ENCODE results near the gene EPB41L2. TPM values are rescaled to one million over a fixed set of nuclear protein-coding genes. Genes with fewer than 3 reads are reported as not detected.
A peak's percentile ranks its signal among the peaks of the same experiment; 100 is the strongest.

The EPB41L2 gene
- total RNA-seq, 4 donors from 2014 or later = 57.2 to 116 (median 85.2) TPM

- WGBS, 2 donors (ENCODE audit: low coverage in 1 of 2) = 75 to 76% methylated on average over 2 of the region's 2 CpGs
- no peak overlapping the region for H3K27ac ChIP-seq
Measured at GRCh38 chr6:130888246-130888645, 174.8 kb downstream of the EPB41L2 start.

GRCh38 chr6:130886966-130887365 lies 176.1 kb downstream of the EPB41L2 start:
- 95% methylated on average over 2 of the region's 2 CpGs for WGBS, 2 donors (ENCODE audit: low coverage in 1 of 2)
- Histone ChIP-seq H3K4me3 (no peak overlapping the region), H3K36me3 (peaks cover 0 to 47% of the 10 kb centered on the region in 2 donors), H3K4me1 (peaks cover 0 to 11% (median 0%) of the 10 kb centered on the region in 3 donors), H3K27me3 (no peaks in the 10 kb centered on the region), H3K9me3 (no peaks in the 10 kb centered on the region), H3K27ac (no peak overlapping the region)
- TF ChIP-seq POLR2A (IDR thresholded peaks at IDR 0.05) (no peak), CTCF (IDR thresholded peaks at IDR 0.05) (no peak), POLR2AphosphoS5 (IDR thresholded peaks at IDR 0.05) (no peak)
- no peak for ATAC-seq

More at GRCh38 chr6:130888246-130888645, 174.8 kb downstream of the EPB41L2 start:
- no peaks in the 10 kb centered on the region for H3K9me3 ChIP-seq
- H3K36me3 ChIP-seq = peaks cover 0 to 48% of the 10 kb centered on the region in 2 donors
- H3K4me1 ChIP-seq = peaks cover 0 to 11% (median 0%) of the 10 kb centered on the region in 3 donors
- no peak overlapping the region for H3K4me3 ChIP-seq
- TF ChIP-seq POLR2AphosphoS5 (IDR thresholded peaks at IDR 0.05) (no peak), POLR2A (IDR thresholded peaks at IDR 0.05) (no peak), CTCF (IDR thresholded peaks at IDR 0.05) (no peak), EP300 (IDR thresholded peaks at IDR 0.05) (no peak)
- no peak for ATAC-seq
- no peaks in the 10 kb centered on the region for H3K27me3 ChIP-seq

GRCh38 chr6:130885392-130886192 lies 177.5 kb downstream of the EPB41L2 start:
- H3K27ac ChIP-seq = no peak overlapping the region
- TF ChIP-seq CTCF (IDR thresholded peaks at IDR 0.05) (peak; percentile 85 to 92 (median 86)), POLR2A (IDR thresholded peaks at IDR 0.05) (no peak), EP300 (IDR thresholded peaks at IDR 0.05) (no peak), POLR2AphosphoS5 (IDR thresholded peaks at IDR 0.05) (peak; percentile 24)
- WGBS, 2 donors (ENCODE audit: low coverage in 1 of 2) = 24 to 27% methylated on average over 4 of the region's 4 CpGs

GRCh38 chr6:130882370-130882769 lies 180.7 kb downstream of the EPB41L2 start:
- Histone ChIP-seq H3K4me3 (no peak overlapping the region), H3K4me1 (no peaks in the 10 kb centered on the region), H3K27ac (no peak overlapping the region), H3K27me3 (no peaks in the 10 kb centered on the region), H3K36me3 (peaks cover 0 to 42% of the 10 kb centered on the region in 2 donors), H3K9me3 (no peaks in the 10 kb centered on the region)
- no peak for ATAC-seq
- no peak for TF ChIP-seq POLR2AphosphoS5 (IDR thresholded peaks at IDR 0.05)
- no peak for TF ChIP-seq CTCF (IDR thresholded peaks at IDR 0.05)
- TF ChIP-seq EP300 (IDR thresholded peaks at IDR 0.05) = no peak
- no peak for TF ChIP-seq POLR2A (IDR thresholded peaks at IDR 0.05)
- WGBS, 2 donors (ENCODE audit: low coverage in 1 of 2) = 78 to 80% methylated on average over 3 to 4 of the region's 4 CpGs

More at GRCh38 chr6:130885392-130886192, 177.5 kb downstream of the EPB41L2 start:
- H3K4me3 ChIP-seq = no peak overlapping the region
- H3K4me1 ChIP-seq = peaks cover 0 to 6% (median 0%) of the 10 kb centered on the region in 3 donors
- peaks cover 0 to 45% of the 10 kb centered on the region in 2 donors for H3K36me3 ChIP-seq
- H3K27me3 ChIP-seq = no peaks in the 10 kb centered on the region
- H3K9me3 ChIP-seq = no peaks in the 10 kb centered on the region
- peak; percentile 78 for ATAC-seq

GRCh38 chr6:130879826-130880225 lies 183.2 kb downstream of the EPB41L2 start:
- Histone ChIP-seq H3K4me1 (no peaks in the 10 kb centered on the region), H3K9me3 (no peaks in the 10 kb centered on the region), H3K27me3 (no peaks in the 10 kb centered on the region), H3K27ac (no peak overlapping the region), H3K4me3 (no peak overlapping the region), H3K36me3 (peaks cover 0 to 56% of the 10 kb centered on the region in 2 donors)
- ATAC-seq = no peak
- WGBS, 2 donors (ENCODE audit: low coverage in 1 of 2) = 77 to 79% methylated on average over 4 to 6 of the region's 6 CpGs
- TF ChIP-seq CTCF (IDR thresholded peaks at IDR 0.05) (no peak), POLR2A (IDR thresholded peaks at IDR 0.05) (no peak), EP300 (IDR thresholded peaks at IDR 0.05) (no peak), POLR2AphosphoS5 (IDR thresholded peaks at IDR 0.05) (no peak)
